A673 (cell line): ENCODE data around the gene EGFR. TPM values are rescaled to one million over a fixed set of nuclear protein-coding genes. Genes with fewer than 3 reads are reported as not detected.

Source experiments
- BruUV-seq: library from RNA; stranded (reverse); fragments of 400-500 nt; replicated peaks from 2 replicates; lab custom pipeline; 2021; lab: Mats Ljungman, UMichigan
- CTCF ChIA-PET: fragments of 300-600 bp; sonication (Branson Sonifier 250); formaldehyde crosslinking; loops from one replicate; lab custom pipeline; 2022; ENCODE audit warnings: antibody characterized with exemption; lab: Charles Lee
- POLR2A ChIA-PET: fragments of 300-600 bp; sonication (Branson Sonifier 250); formaldehyde crosslinking; loops from one replicate; lab custom pipeline; 2022; ENCODE audit warnings: antibody characterized with exemption; ENCODE audit not compliant: low non-redundant PET; lab: Charles Lee
- DNase-seq: peaks from one replicate; pipeline ENCODE4 v3.0.0-alpha.2; 2015; ENCODE audit warnings: low spot score
- H3K27ac ChIP-seq: fragments of 200-600 bp; sonication (generic); 2 replicates; pipeline ENCODE4 v1.5.1; 2016; ENCODE audit warnings: mixed run types, low read depth, mild to moderate bottlenecking, mixed read lengths, antibody characterized with exemption, low read length; ENCODE audit not compliant: poor library complexity, severe bottlenecking
- H3K27me3 ChIP-seq: fragments of 200-600 bp; sonication (generic); replicated peaks from 2 replicates; pipeline ENCODE4 v1.6.1; 2017; ENCODE audit warnings: mixed run types, low read depth, mild to moderate bottlenecking, mixed read lengths, antibody characterized with exemption, low read length; ENCODE audit not compliant: insufficient read depth, poor library complexity
- H3K36me3 ChIP-seq: fragments of 200-600 bp; sonication (generic); 2 replicates; pipeline ENCODE4 v1.6.1; 2016; ENCODE audit warnings: mixed run types, mild to moderate bottlenecking, mixed read lengths, antibody characterized with exemption, low read length; ENCODE audit not compliant: insufficient read depth, poor library complexity, severe bottlenecking
- H3K4me1 ChIP-seq: fragments of 200-600 bp; sonication (generic); 2 replicates; pipeline ENCODE4 v1.6.1; 2017; ENCODE audit warnings: mixed run types, mild to moderate bottlenecking, mixed read lengths, antibody characterized with exemption, low read length; ENCODE audit not compliant: insufficient read depth, poor library complexity, severe bottlenecking
- H3K4me3 ChIP-seq: fragments of 200-600 bp; sonication (generic); 2 replicates; pipeline ENCODE4 v1.5.1; 2016; ENCODE audit warnings: low read depth, mixed run types, mild to moderate bottlenecking, mixed read lengths, low read length; ENCODE audit not compliant: poor library complexity, severe bottlenecking
- H3K9me3 ChIP-seq: fragments of 200-600 bp; sonication (generic); 2 replicates; pipeline ENCODE4 v1.6.1; 2016; ENCODE audit warnings: mixed run types, low read depth, mild to moderate bottlenecking, mixed read lengths, antibody characterized with exemption, low read length; ENCODE audit not compliant: poor library complexity, severe bottlenecking
- CTCF ChIP-seq: fragments of 300-800, 200-600 bp; sonication (generic); conservative IDR thresholded peaks from 2 replicates; pipeline ENCODE4 v1.5.1; 2017; ENCODE audit warnings: low read depth, mild to moderate bottlenecking, antibody characterized with exemption, low read length, moderate library complexity, mixed read lengths
- EZH2 ChIP-seq: fragments of 200-600 bp; sonication (generic); IDR thresholded peaks from 2 replicates; pipeline ENCODE4 v1.6.1; 2017; ENCODE audit warnings: borderline replicate concordance, low read depth, mild to moderate bottlenecking, mixed read lengths, antibody characterized with exemption, low read length; ENCODE audit not compliant: poor library complexity, severe bottlenecking
- intact Hi-C: fragments of 100-400 bp; cut with micrococcal nuclease; formaldehyde crosslinking; loops from one replicate; pipeline ENCODE4 v1.10.0; 2022; ENCODE audit not compliant: unreplicated experiment
- total RNA-seq: library from RNA; stranded (reverse); gene quantifications from 2 replicates; pipeline ENCODE4 v1.2.3, GENCODE V29; 2021

EGFR gene
- total RNA-seq, 1 experiment from 2014 or later: 0.84 TPM

GRCh38 chr7:55005241-55005851 lies 13.5 kb upstream of the EGFR start:
- POLR2A ChIA-PET: no interaction called here

GRCh38 chr7:55006499-55006898 lies 12.3 kb upstream of the EGFR start:
- Histone ChIP-seq H3K4me3 (no peak overlapping the region), H3K9me3 (no peaks in the 10 kb centered on the region), H3K36me3 (no peaks in the 10 kb centered on the region), H3K27ac (no peak overlapping the region), H3K4me1 (no peaks in the 10 kb centered on the region), H3K27me3 (peaks cover 6% of the 10 kb centered on the region)
- BruUV-seq: no TSS peak
- no peak for DNase-seq
- no peak for TF ChIP-seq EZH2
- TF ChIP-seq CTCF: no peak
- ChIA-PET CTCF (no interaction called here), POLR2A (no interaction called here)
- intact Hi-C loops: no loop called here

More at GRCh38 chr7:55005241-55005851, 13.5 kb upstream of the EGFR start:
- H3K27me3 ChIP-seq: peaks cover 6% of the 10 kb centered on the region
- H3K27ac ChIP-seq: no peak overlapping the region
- H3K36me3 ChIP-seq: no peaks in the 10 kb centered on the region
- H3K4me1 ChIP-seq: no peaks in the 10 kb centered on the region
- H3K4me3 ChIP-seq: no peak overlapping the region
- no TSS peak for BruUV-seq
- TF ChIP-seq CTCF (no peak), EZH2 (no peak)
- no peak for DNase-seq
- intact Hi-C loops: no loop called here
- H3K9me3 ChIP-seq: no peaks in the 10 kb centered on the region
- CTCF ChIA-PET: no interaction called here

GRCh38 chr7:55013851-55014250 lies 5.0 kb upstream of the EGFR start:
- Histone ChIP-seq H3K36me3 (no peaks in the 10 kb centered on the region), H3K4me3 (no peak overlapping the region), H3K27me3 (peaks cover 62% of the 10 kb centered on the region), H3K4me1 (no peaks in the 10 kb centered on the region), H3K9me3 (no peaks in the 10 kb centered on the region), H3K27ac (no peak overlapping the region)
- CTCF ChIA-PET: no interaction called here
- intact Hi-C loops: loop anchor here (10.0 kb wide), 1 partner anchor 241 kb away; no protein-coding TSS in a partner anchor
- no peak for DNase-seq
- no TSS peak for BruUV-seq
- POLR2A ChIA-PET: no interaction called here
- TF ChIP-seq CTCF (no peak), EZH2 (no peak)
